Motor neuron (in vitro differentiated cells): Measurements from ENCODE around the gene CTIF. TPM values are rescaled to one million over a fixed set of nuclear protein-coding genes. Genes with fewer than 3 reads are reported as not detected.

Experiments used
- ATAC-seq, 8 experiments: fragments of 200-7000 bp; cut with Tn5 transposase; replicated peaks in 6 of 8; 2 replicates each; pipeline ENCODE4 v1.8.0; 2021; ENCODE audit warnings: mild to moderate bottlenecking in 8 of 8, moderate library complexity in 8 of 8
- H3K27ac ChIP-seq, 2 donors: fragments of 250-450 bp; sonication (Bioruptor Pico); 2 replicates each; pipeline ENCODE4 v1.9.0; 2021; ENCODE audit warnings: antibody characterized with exemption in 2 of 2, mild to moderate bottlenecking in 2 of 2, moderate library complexity in 1 of 2
- H3K4me1 ChIP-seq, 2 donors: fragments of 250-450 bp; sonication (Bioruptor Pico); replicated peaks in 1 of 2; 2 replicates each; pipeline ENCODE4 v1.6.1; 2021; ENCODE audit warnings: antibody characterized with exemption in 2 of 2, mild to moderate bottlenecking in 2 of 2, moderate library complexity in 1 of 2
- H3K4me3 ChIP-seq, 5 donors: fragments of 250-450 bp; sonication (Bioruptor Pico); 2 replicates each; pipeline ENCODE4 v1.9.0; 2021; ENCODE audit warnings: antibody characterized with exemption in 5 of 5, mild to moderate bottlenecking in 5 of 5, moderate library complexity in 4 of 5
- WGBS, 10 experiments: fragments of 450-650 bp; shearing (Covaris generic); methylation state at CpG; one replicate each; pipeline ENCODE4 v1.0.0; 2022; 5-methylcytosine and 5-hydroxymethylcytosine counted together
- in situ Hi-C, 9 experiments: fragments of 400-800 bp; cut with MboI; loops; one replicate each; pipeline ENCODE4 v1.15.0; 2021; ENCODE audit warnings: low sequenced_read_pairs in 9 of 9, low pct_unique_long_range_greater_than_20kb in 2 of 9; ENCODE audit not compliant: unreplicated experiment in 9 of 9
- total RNA-seq, 8 experiments: library from RNA; unstranded; fragments of 300-600 nt; gene quantifications; 2 replicates each; pipeline versions ENCODE4 v1.2.3 to v1.2.4, GENCODE V29; 2022

CTIF gene
- total RNA-seq, 8 experiments from 2014 or later, result 17.8 to 85.9 (median 59.8) TPM

DNA sequence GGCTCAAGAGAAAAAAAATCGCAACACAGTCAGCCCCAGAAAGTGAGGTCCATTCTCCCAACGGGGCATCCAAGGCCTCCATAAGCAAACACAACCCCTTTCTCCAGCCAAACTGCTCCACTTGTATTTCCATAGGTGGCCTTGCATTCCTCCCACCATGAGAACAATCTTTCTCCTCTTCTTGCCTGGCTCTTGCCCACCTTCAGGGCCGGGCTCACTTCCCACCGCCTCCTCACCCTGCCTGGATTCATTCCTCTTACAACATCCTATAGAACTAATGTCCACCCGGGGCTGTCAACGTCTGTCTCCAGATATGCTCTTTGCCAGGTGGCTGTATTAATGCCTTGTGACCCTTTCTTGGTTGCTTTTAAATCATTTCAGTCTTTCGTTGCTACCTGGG is 287.4 kb downstream of the CTIF start:
- Histone ChIP-seq H3K4me3 (no peak overlapping the region), H3K27ac (no peak overlapping the region), H3K4me1 (peaks cover 38 to 42% of the 10 kb centered on the region in 2 donors)
- ATAC-seq, result no peak
- 74 to 100% (median 90%) methylated on average over 1 to 6 of the region's 7 CpGs; no CpG with 5 or more reads in 1 of the 10 experiments for WGBS, 10 experiments
- in situ Hi-C loops, result no loop called here

DNA sequence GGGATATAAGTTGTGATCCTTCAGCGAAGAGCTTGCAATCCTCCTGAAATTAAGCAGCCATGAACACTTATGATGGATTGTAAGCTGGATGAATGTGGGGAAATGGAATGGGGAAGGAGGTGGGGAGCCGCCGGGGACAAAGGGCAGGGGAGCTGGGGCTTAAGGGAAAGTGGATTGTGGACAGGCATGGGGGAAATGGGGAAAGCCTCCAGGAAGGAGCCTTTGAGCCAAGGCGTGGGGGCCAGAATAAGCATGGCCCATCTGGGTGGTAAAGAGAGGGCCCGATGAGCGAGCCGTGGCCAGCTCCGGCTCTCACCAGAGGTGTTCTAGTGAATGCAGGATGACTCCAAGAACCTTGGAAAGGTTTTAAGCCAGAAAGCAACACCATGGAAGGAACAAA is 288.0 kb downstream of the CTIF start:
- Histone ChIP-seq H3K4me3 (no peak overlapping the region), H3K27ac (no peak overlapping the region), H3K4me1 (peaks cover 38 to 42% of the 10 kb centered on the region in 2 donors)
- ATAC-seq, result no peak
- in situ Hi-C loops, result no loop called here
- 93 to 100% (median 100%) methylated on average over 1 to 4 of the region's 8 CpGs; no CpG with 5 or more reads in 6 of the 10 experiments for WGBS, 10 experiments

DNA sequence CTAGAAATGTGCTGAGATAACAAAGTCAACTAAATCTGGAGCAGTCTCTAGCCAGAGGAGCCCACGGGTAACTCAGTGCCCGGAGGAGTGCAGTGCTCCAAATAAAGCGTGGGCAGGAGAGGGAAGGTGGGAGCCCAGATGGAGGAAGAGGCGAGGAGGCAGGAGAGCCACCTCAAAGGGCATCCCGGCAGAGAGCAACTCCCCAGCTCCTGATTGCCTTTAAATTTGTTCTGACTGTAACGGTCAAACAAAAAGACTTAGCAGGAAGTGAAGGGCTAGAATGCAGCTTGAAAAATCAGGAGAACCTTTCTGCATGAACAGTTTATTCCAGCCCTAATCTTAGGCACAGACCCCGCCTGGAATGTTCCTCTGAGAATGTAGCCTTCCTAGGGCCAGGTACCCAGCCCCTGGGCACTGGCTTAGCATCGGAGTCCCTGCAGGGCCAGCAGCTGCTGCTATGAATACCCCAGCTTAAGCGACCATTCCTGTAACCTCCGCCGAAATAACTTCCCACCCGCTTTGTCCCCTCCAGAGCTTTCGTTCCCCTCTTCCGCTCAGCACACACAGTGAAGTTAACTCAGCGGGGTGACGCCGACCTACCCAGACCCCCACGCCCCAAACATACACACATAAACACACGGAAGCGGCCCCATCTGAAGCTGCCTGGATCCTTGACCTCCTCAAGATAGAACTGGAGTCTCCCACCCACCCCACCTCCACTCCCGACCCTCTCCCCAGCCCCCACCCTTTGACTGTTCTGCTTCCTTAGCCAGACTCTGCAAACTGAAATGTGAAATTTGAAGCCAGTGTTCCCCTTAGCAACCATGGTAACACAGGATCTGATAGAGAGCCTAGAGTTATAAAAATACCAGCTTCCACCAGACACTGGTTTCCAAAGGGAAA is 288.7 kb downstream of the CTIF start:
- H3K4me3 ChIP-seq, result no peak overlapping the region
- H3K27ac ChIP-seq, result peak overlapping the region in 1 of 2 donors; percentile 30
- peaks cover 38 to 42% of the 10 kb centered on the region in 2 donors for H3K4me1 ChIP-seq
- ATAC-seq, result peak; percentile 31 to 82 (median 60)
- 0 to 62% (median 39%) methylated on average over 1 to 10 of the region's 21 CpGs for WGBS, 10 experiments
- in situ Hi-C loops, result no loop called here

DNA sequence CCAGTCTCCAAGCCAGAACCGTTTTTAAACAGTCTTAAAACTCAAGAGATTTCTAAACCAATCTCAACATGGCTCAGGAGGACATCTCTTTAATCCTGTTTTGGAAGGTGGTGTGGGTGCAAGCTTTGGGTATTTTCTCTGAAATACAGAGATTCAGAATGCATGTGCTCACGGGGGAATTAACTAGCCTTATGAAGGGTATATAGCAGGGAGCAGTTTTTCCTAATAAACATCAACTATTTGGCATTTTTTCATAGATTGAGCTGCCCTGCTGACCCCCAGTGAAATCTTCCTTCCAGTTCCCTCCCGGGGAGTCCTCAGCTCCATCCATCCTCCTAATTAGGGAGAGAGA is 289.3 kb downstream of the CTIF start:
- Histone ChIP-seq H3K4me1 (peaks cover 38 to 44% of the 10 kb centered on the region in 2 donors), H3K4me3 (no peak overlapping the region), H3K27ac (peak overlapping the region in 1 of 2 donors; percentile 2)
- in situ Hi-C loops, result no loop called here
- 23 to 83% (median 49%) methylated on average over 1 to 3 of the region's 3 CpGs; no CpG with 5 or more reads in 3 of the 10 experiments for WGBS, 10 experiments
- peak in 3 of 8 experiments; percentile 9 to 15 (median 11) for ATAC-seq

DNA sequence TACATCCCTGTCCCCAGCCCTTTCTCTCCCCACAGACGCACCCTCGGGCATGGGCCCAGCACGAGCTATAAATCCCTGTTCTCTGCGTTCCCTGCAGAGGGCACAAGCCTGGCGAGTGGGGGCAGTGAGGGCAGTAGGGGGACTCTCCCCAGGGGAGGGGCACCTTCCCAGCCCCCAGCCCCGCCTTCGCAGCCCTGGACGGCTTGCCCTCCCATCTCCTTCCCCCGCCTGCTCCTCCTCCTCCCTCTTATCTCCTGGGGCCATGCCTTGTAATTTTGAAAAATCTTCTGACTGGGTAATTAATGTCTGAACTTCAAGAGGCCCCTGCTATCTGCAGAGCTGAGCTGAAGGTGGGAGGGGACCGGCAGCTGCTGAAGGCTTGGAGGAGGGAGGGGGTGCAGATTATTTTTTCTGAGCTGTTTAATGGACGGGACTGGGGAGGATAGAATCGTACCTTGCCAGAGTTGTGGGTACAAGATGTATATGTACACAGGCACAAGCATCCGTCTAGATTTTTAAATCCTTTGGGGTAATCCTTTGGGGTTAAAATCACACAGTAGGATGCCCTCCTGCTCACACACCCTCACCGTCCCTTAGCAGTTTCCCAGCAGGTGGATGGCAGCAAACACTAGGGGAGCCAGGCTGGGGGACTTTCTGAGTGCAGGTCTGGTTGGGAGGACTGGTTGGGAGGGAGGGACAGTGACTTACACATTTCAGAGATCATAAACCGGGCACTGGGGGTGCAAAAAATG is 290.0 kb downstream of the CTIF start:
- H3K27ac ChIP-seq, result peak overlapping the region in 1 of 2 donors; percentile 2
- H3K4me3 ChIP-seq, result no peak overlapping the region
- in situ Hi-C loops, result no loop called here
- peaks cover 43 to 50% of the 10 kb centered on the region in 2 donors for H3K4me1 ChIP-seq
- ATAC-seq, result peak in 5 of 8 experiments; percentile 57 to 79 (median 71)
- WGBS, 10 experiments, result 35 to 100% (median 40%) methylated on average over 1 to 5 of the region's 15 CpGs; no CpG with 5 or more reads in 3 of the 10 experiments

DNA sequence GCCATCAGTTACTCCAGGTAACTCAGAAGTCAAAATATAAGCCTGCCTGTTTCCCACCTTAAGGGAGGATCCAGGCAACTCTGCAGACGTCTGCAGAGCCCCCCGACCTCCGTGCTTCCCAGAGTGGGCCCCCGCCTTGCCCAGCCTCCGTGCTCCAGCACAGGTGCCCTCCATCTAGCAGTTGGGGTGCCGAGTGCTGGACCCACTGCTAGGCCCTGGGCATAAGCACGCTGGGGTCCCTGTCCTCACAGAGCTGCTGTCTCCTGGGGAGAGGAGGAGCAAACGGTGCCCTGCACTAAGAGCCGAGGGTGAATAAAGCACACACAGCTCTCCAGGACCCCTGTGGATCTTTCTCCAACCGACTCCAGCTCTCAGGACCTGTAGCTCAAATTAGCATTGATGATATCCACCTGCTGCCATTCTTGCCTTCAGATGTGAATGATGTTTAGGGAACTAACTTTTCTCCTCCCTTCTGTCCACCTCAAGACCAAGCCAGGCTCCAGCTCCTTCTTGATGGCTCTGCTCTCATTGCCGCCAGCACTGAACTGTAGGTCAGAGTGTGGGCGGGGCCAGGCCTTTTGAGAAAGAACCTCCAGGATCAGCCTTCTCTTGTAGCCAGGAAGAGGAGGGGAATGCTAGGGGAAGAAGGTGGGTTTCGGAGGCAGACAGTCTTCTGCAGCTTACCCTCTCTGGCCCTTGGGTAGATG is 290.8 kb downstream of the CTIF start:
- H3K4me1 ChIP-seq, result peaks cover 47 to 52% of the 10 kb centered on the region in 2 donors
- in situ Hi-C loops, result no loop called here
- no peak overlapping the region for H3K4me3 ChIP-seq
- H3K27ac ChIP-seq, result no peak overlapping the region
- WGBS, 10 experiments, result 8 to 64% (median 43%) methylated on average over 2 to 9 of the region's 13 CpGs; no CpG with 5 or more reads in 5 of the 10 experiments
- no peak for ATAC-seq

DNA sequence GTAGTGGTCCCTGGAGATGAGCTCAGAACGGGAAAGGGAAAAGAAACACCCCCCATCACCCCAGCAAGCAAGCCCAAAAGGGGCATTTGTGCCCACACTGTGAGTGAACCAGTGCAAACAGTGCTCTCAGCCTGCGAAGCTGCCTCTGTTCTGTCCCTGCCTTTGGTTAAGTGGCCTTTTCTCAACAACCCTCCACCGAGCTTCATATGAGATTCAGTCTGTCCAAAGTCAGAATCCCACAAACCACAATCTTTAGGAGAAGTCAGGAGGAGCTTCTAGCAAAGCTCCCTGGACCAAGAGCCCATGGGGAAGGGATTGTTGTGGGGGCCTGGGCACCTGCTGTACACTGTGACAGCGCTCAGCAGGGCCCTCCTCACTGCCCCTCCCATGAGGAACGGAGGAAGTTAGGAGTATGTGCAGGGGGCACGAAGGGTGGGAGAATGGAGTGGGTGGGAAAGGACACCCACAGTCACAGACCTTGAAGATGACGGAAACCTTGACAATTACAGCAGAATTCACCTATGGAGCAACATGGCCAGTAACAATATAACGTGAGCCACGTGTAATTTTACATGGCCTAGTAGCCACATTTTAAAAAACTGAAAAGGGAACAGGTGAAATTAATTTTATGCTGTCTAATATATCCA is 292.4 kb downstream of the CTIF start:
- ATAC-seq, result no peak
- 71 to 100% (median 100%) methylated on average over 1 to 5 of the region's 9 CpGs; no CpG with 5 or more reads in 1 of the 10 experiments for WGBS, 10 experiments
- H3K27ac ChIP-seq, result no peak overlapping the region
- in situ Hi-C loops, result no loop called here
- H3K4me1 ChIP-seq, result peaks cover 43 to 47% of the 10 kb centered on the region in 2 donors
- H3K4me3 ChIP-seq, result no peak overlapping the region

DNA sequence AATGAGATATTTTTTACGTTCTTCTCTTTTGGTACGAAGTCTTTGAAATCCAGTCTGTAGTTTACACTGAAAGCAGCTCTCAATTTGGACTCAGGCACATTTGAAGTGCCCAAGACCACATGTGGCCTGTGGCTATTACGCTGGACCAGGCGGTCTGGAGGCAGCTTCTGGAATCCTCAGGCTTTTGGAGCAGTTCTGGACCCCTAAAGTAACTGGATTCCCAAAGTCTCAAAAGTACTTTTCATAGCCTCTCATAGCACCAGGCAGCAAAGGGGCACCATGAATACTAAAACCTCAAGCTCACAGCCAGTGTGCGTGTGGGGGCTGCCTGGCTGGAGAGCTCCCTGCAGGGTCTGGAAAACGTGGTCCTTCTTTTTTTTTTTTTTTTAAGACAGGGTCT is 293.0 kb downstream of the CTIF start:
- in situ Hi-C loops, result no loop called here
- no peak overlapping the region for H3K27ac ChIP-seq
- H3K4me1 ChIP-seq, result peaks cover 41 to 45% of the 10 kb centered on the region in 2 donors
- no peak overlapping the region for H3K4me3 ChIP-seq
- 90 to 100% (median 100%) methylated on average over 1 to 3 of the region's 6 CpGs; no CpG with 5 or more reads in 2 of the 10 experiments for WGBS, 10 experiments
- no peak for ATAC-seq

DNA sequence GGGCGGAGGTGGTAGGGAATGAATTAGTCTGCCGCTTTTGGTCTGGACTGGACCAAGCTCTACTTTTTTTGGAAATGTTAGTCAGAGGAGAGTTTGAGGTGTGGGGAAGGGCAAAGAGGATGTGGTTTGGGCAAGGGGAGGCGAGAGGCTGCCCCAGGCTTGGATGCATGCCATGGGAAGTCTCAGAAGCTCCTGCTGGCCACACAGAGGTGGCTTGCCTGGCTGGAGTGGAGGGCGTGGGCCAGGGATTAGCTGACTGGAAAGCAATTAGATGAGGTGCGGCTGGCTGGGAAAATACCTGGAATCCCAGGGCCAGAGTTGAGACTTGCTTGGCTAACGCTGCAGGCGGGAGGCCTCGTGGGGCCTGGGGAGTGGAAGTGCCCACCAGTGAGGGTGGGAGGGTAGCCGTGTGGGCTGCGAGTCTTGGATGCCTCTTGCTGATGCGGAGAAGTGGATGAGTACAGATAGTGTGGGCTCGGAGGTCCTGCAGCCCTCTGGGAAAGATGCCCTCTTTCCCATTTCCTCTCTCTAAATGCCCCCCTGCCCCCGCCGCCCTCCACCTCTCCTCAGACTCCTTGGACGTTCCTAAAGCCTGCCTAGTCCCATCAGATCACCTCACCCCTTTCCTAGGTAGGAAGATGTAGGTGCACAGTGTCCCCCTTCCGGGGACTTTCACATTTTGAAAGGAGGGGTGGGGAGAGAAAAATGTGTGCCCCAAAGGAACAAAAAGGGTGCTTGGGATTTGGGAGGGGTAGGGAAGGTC is 294.3 kb downstream of the CTIF start:
- no peak overlapping the region for H3K4me3 ChIP-seq

DNA sequence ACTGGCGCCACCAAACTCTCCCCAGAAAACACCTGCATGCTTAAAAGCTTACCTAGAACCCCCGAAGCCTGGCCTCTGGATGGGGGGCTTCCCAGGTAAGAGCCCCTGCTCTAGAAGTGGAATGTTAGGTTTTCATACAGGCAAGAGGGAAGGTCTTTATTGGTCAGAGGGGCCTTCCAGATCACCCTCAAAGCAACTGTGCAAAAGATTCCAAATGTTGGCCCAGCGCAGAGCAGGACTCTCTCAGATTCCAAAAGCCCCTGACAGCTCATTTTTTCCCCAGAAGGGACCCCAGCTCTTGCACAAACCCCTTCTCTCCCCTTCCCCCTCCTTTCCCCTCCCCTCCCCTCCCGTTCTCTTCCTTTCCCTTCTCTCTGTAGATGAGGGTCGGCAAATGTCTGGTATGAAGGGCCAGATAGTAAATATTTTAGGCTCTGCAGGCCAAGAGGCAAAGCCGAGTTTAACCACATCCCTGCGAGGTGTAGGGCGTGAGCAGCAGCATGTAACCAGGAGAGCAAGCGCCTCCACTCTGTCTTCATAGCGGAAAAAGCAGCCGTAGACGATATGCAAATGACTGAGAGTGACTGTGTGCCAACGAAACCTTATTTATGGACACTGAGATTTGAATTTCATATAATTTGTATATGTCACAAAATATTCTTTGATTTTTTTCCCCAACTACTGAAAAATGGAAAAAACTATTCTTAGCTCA is 295.0 kb downstream of the CTIF start:
- in situ Hi-C loops, result no loop called here
- H3K4me3 ChIP-seq, result no peak overlapping the region
- H3K4me1 ChIP-seq, result peaks cover 22 to 31% of the 10 kb centered on the region in 2 donors

More for the DNA sequence above, 294.3 kb downstream of the CTIF start:
- Histone ChIP-seq H3K27ac (no peak overlapping the region), H3K4me1 (peaks cover 30 to 32% of the 10 kb centered on the region in 2 donors)
- in situ Hi-C loops, result no loop called here
- ATAC-seq, result peak in 1 of 8 experiments; percentile 36
- 0 to 95% (median 86%) methylated on average over 1 to 5 of the region's 16 CpGs; no CpG with 5 or more reads in 4 of the 10 experiments for WGBS, 10 experiments

DNA sequence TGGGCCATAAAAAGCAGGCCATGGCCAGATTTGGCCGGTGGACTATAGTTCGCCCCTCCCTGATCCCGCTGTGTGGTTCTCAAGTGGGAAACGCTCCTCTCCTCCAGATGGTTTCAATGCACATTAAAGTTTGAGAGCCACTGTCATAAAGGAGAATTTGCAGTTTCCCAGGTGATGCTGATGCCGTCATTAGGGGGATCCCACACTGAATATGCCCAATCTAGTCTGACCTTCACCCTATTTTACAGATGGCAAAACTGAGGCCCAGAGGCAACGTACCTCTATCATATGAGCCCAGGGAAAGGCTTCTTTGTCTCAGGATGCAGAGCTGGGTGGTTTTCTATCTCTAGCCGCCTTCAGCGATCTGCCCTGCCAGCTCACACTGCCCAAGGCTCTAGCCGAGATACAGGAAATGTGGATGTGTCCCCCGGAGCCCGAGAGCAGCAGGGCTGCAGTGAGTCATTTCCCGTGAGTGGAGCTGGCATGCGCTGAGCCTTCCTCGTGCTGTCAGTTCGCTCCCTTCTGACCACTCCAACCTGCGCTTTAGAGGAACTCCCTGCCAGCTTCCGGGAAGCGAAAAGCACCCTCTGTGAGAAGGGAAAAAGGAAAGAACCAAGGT is 295.7 kb downstream of the CTIF start:
- H3K4me3 ChIP-seq, result no peak overlapping the region
- peaks cover 15 to 27% of the 10 kb centered on the region in 2 donors for H3K4me1 ChIP-seq
- in situ Hi-C loops, result no loop called here
- peak in 4 of 8 experiments; percentile 18 to 81 (median 53) for ATAC-seq
- 29 to 94% (median 78%) methylated on average over 1 to 11 of the region's 18 CpGs; no CpG with 5 or more reads in 2 of the 10 experiments for WGBS, 10 experiments
- no peak overlapping the region for H3K27ac ChIP-seq

More for the DNA sequence above, 295.0 kb downstream of the CTIF start:
- no peak overlapping the region for H3K27ac ChIP-seq
- WGBS, 10 experiments, result 61 to 100% (median 90%) methylated on average over 1 to 5 of the region's 13 CpGs; no CpG with 5 or more reads in 5 of the 10 experiments
- peak in 4 of 8 experiments; percentile 27 to 51 (median 38) for ATAC-seq
